Spleen (tissue), 11 donors: ENCODE measurements around the gene ALDOA. TPM values are rescaled to one million over a fixed set of nuclear protein-coding genes. Genes with fewer than 3 reads are reported as not detected.

Experiments used
- DNase-seq: peaks from one replicate; pipeline ENCODE4 v3.0.0-alpha.2; 2020
- H3K27ac ChIP-seq, 8 donors: fragments of 200-600 bp; sonication (generic) in 7 of 8; 1 replicate in 4 of 8; 2 replicates in 4 of 8; pipeline versions ENCODE4 v1.5.0 to v1.8.0; 2016 to 2021; ENCODE audit warnings: inconsistent platforms in 4 of 8, mild to moderate bottlenecking in 4 of 8, moderate library complexity in 1 of 8
- H3K27me3 ChIP-seq, 7 donors: fragments of 200-600 bp; sonication (generic) in 6 of 7; replicated peaks in 1 of 7; 1 replicate in 4 of 7; 2 replicates in 3 of 7; pipeline versions ENCODE4 v1.5.0 to v1.8.0; 2016 to 2021; ENCODE audit warnings: inconsistent platforms in 3 of 7, mild to moderate bottlenecking in 1 of 7
- H3K36me3 ChIP-seq, 6 donors: fragments of 200-600 bp; sonication (generic) in 5 of 6; 1 replicate in 4 of 6; 2 replicates in 2 of 6; pipeline versions ENCODE4 v1.5.0 to v1.8.0; 2016 to 2021; ENCODE audit warnings: inconsistent platforms in 2 of 6
- H3K4me1 ChIP-seq, 6 donors: fragments of 200-600 bp; sonication (generic) in 5 of 6; 1 replicate in 3 of 6; 2 replicates in 3 of 6; pipeline versions ENCODE4 v1.5.0 to v1.8.0; 2016 to 2021; ENCODE audit warnings: inconsistent platforms in 3 of 6
- H3K4me3 ChIP-seq, 8 donors: fragments of 200-600 bp; sonication (generic) in 7 of 8; 1 replicate in 4 of 8; 2 replicates in 4 of 8; pipeline versions ENCODE4 v1.5.0 to v1.8.0; 2016 to 2021; ENCODE audit warnings: inconsistent platforms in 4 of 8, mild to moderate bottlenecking in 4 of 8, moderate library complexity in 2 of 8
- H3K9me3 ChIP-seq, 8 donors: fragments of 200-600 bp; sonication (generic) in 7 of 8; 1 replicate in 4 of 8; 2 replicates in 4 of 8; pipeline versions ENCODE4 v1.5.0 to v1.8.0; 2016 to 2021; ENCODE audit warnings: inconsistent platforms in 4 of 8
- CTCF ChIP-seq, 11 experiments: fragments of 200-600 bp in 7 of 11; fragments of 450-650 bp in 4 of 11; sonication (generic) in 4 of 11; IDR thresholded peaks in 8 of 11; conservative IDR thresholded peaks in 3 of 11; 1 replicate in 7 of 11; 2 replicates in 4 of 11; pipeline versions ENCODE4 v1.4.0 to v1.8.0; 2016 to 2021; ENCODE audit warnings: antibody characterized with exemption in 11 of 11, inconsistent platforms in 4 of 11, mild to moderate bottlenecking in 1 of 11
- POLR2A ChIP-seq, 3 donors: fragments of 450-650 bp; IDR thresholded peaks; one replicate each; pipeline ENCODE4 v1.5.1; 2017; ENCODE audit warnings: antibody characterized with exemption in 3 of 3, mild to moderate bottlenecking in 1 of 3
- POLR2AphosphoS5 ChIP-seq, 3 donors: sonication (generic); formaldehyde crosslinking; IDR thresholded peaks; one replicate each; pipeline ENCODE4 v1.5.1; 2017; ENCODE audit warnings: antibody characterized with exemption in 3 of 3
- WGBS, 5 donors: extraction: QIAGEN DNeasy Blood & Tissue Kit in 3 of 5; methylation state at CpG; one replicate each; pipeline versions ENCODE4 v1.1.5 to v1.1.7; 2013 to 2018; 5-methylcytosine and 5-hydroxymethylcytosine counted together
- intact Hi-C: fragments of 100-400 bp; cut with DNase I; formaldehyde crosslinking; loops from one replicate; pipeline ENCODE4 v1.15.0; 2023; ENCODE audit warnings: low total_unique reads
- polyA plus RNA-seq, 3 donors: library from polyadenylated mRNA; stranded (reverse); fragments of 200-250 nt; gene quantifications; one replicate each; pipeline ENCODE4 v1.2.1, GENCODE V29; 2013
- total RNA-seq, 7 donors: library from RNA; depleted of rRNA in 3 of 7; stranded (reverse); fragments of >200 nt in 3 of 7; fragmentation: NEBNext Ultra II Directional in 4 of 7; extraction: Animal tissue kit (Norgen Biotek cat#: 25700) in 4 of 7; gene quantifications; one replicate each; pipeline versions ENCODE4 v1.1.0 to v1.2.1, GENCODE V29; 2016 to 2021
- donor health status: healthy with polysubstance abuse.
- donor health status: DM: no; HTN: no; CAD: no; lungs with moderate emphysema.
- donor health status: DM: no; HTN: no; CAD: no.
- donor health status: Bipolar disorder and iron deficiency.
- donor health status: healthy.
- donor health status: DM: no; HTN: no; CAD: no.
- donor health status: DM: yes; HTN: yes; CAD: no.

ALDOA gene
- total and polyA plus RNA-seq, 10 donors = 424 to 880 (median 598) TPM

- intact Hi-C loops = no loop called here
- Histone ChIP-seq H3K4me1 (peaks cover 33 to 90% (median 62%) of the 10 kb centered on the region in 6 donors), H3K27me3 (no peaks in the 10 kb centered on the region), H3K36me3 (peaks cover 0 to 38% (median 17%) of the 10 kb centered on the region in 6 donors), H3K4me3 (peak overlapping the region in 3 of 8 donors; percentile 46 to 74 (median 51)), H3K27ac (peak overlapping the region in 7 of 8 donors; percentile 7 to 98 (median 97)), H3K9me3 (no peaks in the 10 kb centered on the region)
- TF ChIP-seq CTCF (IDR thresholded peaks at IDR 0.05 in 8 of 11, conservative IDR thresholded peaks at IDR 0.05 in 3 of 11) (no peak), POLR2AphosphoS5 (IDR thresholded peaks at IDR 0.05) (no peak), POLR2A (IDR thresholded peaks at IDR 0.05) (no peak)
- peak; percentile 86 for DNase-seq
- WGBS, 5 donors = 76 to 86% (median 77%) methylated on average over 19 to 26 of the region's 26 CpGs
Measured at GRCh38 chr16:30090610-30091331, 25.2 kb downstream of the ALDOA start.

GRCh38 chr16:30091474-30092372 is 26.2 kb downstream of the ALDOA start, which contains the start of gene TBX6:
TSS of gene TBX6 (minus strand) at chr16:30091924. CDS start at chr16:30091193, 731 bp downstream.
- Histone ChIP-seq H3K36me3 (peaks cover 0 to 28% (median 15%) of the 10 kb centered on the region in 6 donors), H3K9me3 (peaks cover 0 to 5% (median 4%) of the 10 kb centered on the region in 8 donors), H3K4me3 (peak within 1 kb of the TSS; percentile 45 to 74 (median 50)), H3K27me3 (no peaks in the 10 kb centered on the region), H3K27ac (peak within 1 kb of the TSS; percentile 91 to 98 (median 97)), H3K4me1 (peaks cover 33 to 86% (median 64%) of the 10 kb centered on the region in 6 donors)
- WGBS, 5 donors = 1 to 2% (median 1%) methylated on average over 9 to 76 of the region's 76 CpGs
- TF ChIP-seq POLR2A (IDR thresholded peaks at IDR 0.05) = peak in 2 of 3 donors; percentile 57 to 67
- TF ChIP-seq POLR2AphosphoS5 (IDR thresholded peaks at IDR 0.05) = peak; percentile 90 to 96 (median 90)
- TF ChIP-seq CTCF (IDR thresholded peaks at IDR 0.05 in 8 of 11, conservative IDR thresholded peaks at IDR 0.05 in 3 of 11) = peak; percentile 79 to 97 (median 91)
- DNase-seq = peak; percentile 99
- intact Hi-C loops = no loop called here

- intact Hi-C loops = no loop called here
- TF ChIP-seq CTCF (IDR thresholded peaks at IDR 0.05 in 8 of 11, conservative IDR thresholded peaks at IDR 0.05 in 3 of 11) (peak; percentile 76 to 93 (median 85)), POLR2AphosphoS5 (IDR thresholded peaks at IDR 0.05) (peak; percentile 91 to 94 (median 92)), POLR2A (IDR thresholded peaks at IDR 0.05) (no peak)
- peak; percentile 96 for DNase-seq
- H3K27me3 ChIP-seq = no peaks in the 10 kb centered on the region
- peaks cover 0 to 25% (median 15%) of the 10 kb centered on the region in 6 donors for H3K36me3 ChIP-seq
- WGBS, 5 donors = 1 to 2% (median 1%) methylated on average over 20 to 22 of the region's 22 CpGs
- peak overlapping the region; percentile 45 to 74 (median 50) for H3K4me3 ChIP-seq
- H3K4me1 ChIP-seq = peaks cover 33 to 80% (median 62%) of the 10 kb centered on the region in 6 donors
- H3K27ac ChIP-seq = peak overlapping the region; percentile 91 to 98 (median 97)
- H3K9me3 ChIP-seq = peaks cover 5 to 13% (median 12%) of the 10 kb centered on the region in 8 donors
Measured at GRCh38 chr16:30092373-30093010, 26.9 kb downstream of the ALDOA start.
